ENCODE results near the gene DNAJC5. TPM values are rescaled to one million over a fixed set of nuclear protein-coding genes. Genes with fewer than 3 reads are reported as not detected.

Gene DNAJC5
- total and polyA plus RNA-seq, 9 of the 15 experiments (the other 6 are each of a cell fraction or from before 2014, with no cell fraction given) = 0.95 to 42.8 (median 23.4) TPM

DNA sequence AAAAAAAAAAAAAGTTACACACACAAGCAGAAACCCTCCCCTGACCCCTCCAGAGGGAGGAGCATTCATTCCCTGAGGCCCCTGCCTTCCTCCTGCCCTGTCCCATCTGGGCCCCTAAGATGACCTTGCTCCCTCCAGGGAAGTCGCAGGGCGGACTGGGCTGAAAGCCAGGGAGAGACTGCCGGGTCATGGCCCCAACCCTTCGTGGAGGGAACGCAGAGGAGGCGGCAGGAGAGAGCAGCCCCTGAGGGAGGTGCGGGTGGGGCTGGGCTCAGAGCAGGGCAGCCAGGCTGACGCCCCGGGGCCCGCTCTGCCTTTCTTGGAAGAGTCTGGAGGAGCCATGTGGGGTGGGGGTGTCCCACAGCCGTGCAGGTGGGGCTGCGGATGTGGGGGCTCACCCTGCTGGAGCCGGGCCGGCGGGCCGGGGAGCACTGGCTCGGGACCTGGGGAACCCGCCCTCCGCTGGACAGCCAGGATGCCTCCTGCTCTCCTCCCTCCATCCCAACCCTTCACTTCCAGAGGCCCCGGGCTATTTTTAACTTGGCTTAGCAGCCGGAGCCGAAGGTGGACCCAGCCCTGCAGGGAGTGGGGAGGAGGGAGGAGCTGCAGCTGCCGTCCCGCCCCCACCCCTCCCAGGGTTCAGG lies 48.7 kb upstream of the DNAJC5 start (continued):
- TF ChIP-seq TAF1 (IDR thresholded peaks at IDR 0.05; ENCODE audit: control insufficient read depth, extremely low read depth, insufficient read depth, low read length, severe bottlenecking) (peak; percentile 22), ZNF174 (CRISPR knock-in tag; IDR thresholded peaks at IDR 0.05) (no peak), U2AF1 (optimal IDR thresholded peaks at IDR 0.05; ENCODE audit: low read depth, low read length) (no peak), HMG20A (CRISPR knock-in tag; conservative IDR thresholded peaks at IDR 0.05) (no peak), SRF (CRISPR knock-in tag; IDR thresholded peaks at IDR 0.05) (no peak), MCM7 (IDR thresholded peaks at IDR 0.05) (no peak), CBX1 (IDR thresholded peaks at IDR 0.05; ENCODE audit: low read depth) (no peak), ZNF830 (CRISPR knock-in tag; IDR thresholded peaks at IDR 0.05) (no peak), SMARCC2 (IDR thresholded peaks at IDR 0.05; ENCODE audit: low read depth) (no peak), PKNOX1 (IDR thresholded peaks at IDR 0.05) (no peak), GATA2 (CRISPR knock-in tag; IDR thresholded peaks at IDR 0.05) (no peak), CCAR2 (IDR thresholded peaks at IDR 0.05; ENCODE audit: low read depth, low read length) (no peak), ZNF696 (CRISPR knock-in tag; conservative IDR thresholded peaks at IDR 0.05) (no peak), TCF3 (CRISPR knock-in tag; IDR thresholded peaks at IDR 0.05) (no peak), ZNF707 (CRISPR knock-in tag; conservative IDR thresholded peaks at IDR 0.05) (no peak), KHSRP (IDR thresholded peaks at IDR 0.05) (no peak), EP400 (IDR thresholded peaks at IDR 0.05) (no peak), ZFX (CRISPR knock-in tag; IDR thresholded peaks at IDR 0.05) (no peak; the same call in 1 of the 2 replicates), RBM15 (IDR thresholded peaks at IDR 0.05; ENCODE audit: insufficient read depth, low read length) (no peak)
- TF ChIP-seq, protein P1, sequence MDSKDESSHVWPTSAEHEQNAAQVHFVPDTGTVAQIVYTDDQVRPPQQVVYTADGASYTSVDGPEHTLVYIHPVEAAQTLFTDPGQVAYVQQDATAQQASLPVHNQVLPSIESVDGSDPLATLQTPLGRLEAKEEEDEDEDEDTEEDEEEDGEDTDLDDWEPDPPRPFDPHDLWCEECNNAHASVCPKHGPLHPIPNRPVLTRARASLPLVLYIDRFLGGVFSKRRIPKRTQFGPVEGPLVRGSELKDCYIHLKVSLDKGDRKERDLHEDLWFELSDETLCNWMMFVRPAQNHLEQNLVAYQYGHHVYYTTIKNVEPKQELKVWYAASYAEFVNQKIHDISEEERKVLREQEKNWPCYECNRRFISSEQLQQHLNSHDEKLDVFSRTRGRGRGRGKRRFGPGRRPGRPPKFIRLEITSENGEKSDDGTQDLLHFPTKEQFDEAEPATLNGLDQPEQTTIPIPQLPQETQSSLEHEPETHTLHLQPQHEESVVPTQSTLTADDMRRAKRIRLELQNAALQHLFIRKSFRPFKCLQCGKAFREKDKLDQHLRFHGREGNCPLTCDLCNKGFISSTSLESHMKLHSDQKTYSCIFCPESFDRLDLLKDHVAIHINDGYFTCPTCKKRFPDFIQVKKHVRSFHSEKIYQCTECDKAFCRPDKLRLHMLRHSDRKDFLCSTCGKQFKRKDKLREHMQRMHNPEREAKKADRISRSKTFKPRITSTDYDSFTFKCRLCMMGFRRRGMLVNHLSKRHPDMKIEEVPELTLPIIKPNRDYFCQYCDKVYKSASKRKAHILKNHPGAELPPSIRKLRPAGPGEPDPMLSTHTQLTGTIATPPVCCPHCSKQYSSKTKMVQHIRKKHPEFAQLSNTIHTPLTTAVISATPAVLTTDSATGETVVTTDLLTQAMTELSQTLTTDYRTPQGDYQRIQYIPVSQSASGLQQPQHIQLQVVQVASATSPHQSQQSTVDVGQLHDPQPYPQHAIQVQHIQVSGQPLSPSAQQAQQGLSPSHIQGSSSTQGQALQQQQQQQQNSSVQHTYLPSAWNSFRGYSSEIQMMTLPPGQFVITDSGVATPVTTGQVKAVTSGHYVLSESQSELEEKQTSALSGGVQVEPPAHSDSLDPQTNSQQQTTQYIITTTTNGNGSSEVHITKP (IDR thresholded peaks at IDR 0.05; ENCODE audit: partially characterized antibody) = peak; percentile 53
- TF ChIP-seq, protein P2, sequence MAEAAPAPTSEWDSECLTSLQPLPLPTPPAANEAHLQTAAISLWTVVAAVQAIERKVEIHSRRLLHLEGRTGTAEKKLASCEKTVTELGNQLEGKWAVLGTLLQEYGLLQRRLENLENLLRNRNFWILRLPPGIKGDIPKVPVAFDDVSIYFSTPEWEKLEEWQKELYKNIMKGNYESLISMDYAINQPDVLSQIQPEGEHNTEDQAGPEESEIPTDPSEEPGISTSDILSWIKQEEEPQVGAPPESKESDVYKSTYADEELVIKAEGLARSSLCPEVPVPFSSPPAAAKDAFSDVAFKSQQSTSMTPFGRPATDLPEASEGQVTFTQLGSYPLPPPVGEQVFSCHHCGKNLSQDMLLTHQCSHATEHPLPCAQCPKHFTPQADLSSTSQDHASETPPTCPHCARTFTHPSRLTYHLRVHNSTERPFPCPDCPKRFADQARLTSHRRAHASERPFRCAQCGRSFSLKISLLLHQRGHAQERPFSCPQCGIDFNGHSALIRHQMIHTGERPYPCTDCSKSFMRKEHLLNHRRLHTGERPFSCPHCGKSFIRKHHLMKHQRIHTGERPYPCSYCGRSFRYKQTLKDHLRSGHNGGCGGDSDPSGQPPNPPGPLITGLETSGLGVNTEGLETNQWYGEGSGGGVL (CRISPR knock-in tag; IDR thresholded peaks at IDR 0.05) = no peak
- TF ChIP-seq, protein P3, sequence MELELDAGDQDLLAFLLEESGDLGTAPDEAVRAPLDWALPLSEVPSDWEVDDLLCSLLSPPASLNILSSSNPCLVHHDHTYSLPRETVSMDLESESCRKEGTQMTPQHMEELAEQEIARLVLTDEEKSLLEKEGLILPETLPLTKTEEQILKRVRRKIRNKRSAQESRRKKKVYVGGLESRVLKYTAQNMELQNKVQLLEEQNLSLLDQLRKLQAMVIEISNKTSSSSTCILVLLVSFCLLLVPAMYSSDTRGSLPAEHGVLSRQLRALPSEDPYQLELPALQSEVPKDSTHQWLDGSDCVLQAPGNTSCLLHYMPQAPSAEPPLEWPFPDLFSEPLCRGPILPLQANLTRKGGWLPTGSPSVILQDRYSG (tag; conservative IDR thresholded peaks at IDR 0.05; ENCODE audit: low read depth) = no peak
